Spleen (tissue), 11 donors: ENCODE results near the gene DUSP10. TPM values are rescaled to one million over a fixed set of nuclear protein-coding genes. Genes with fewer than 3 reads are reported as not detected.

Experiments
- DNase-seq: peaks from one replicate; pipeline ENCODE4 v3.0.0-alpha.2; 2020
- H3K27ac ChIP-seq, 8 donors: fragments of 200-600 bp; sonication (generic) in 7 of 8; 1 replicate in 4 of 8; 2 replicates in 4 of 8; pipeline versions ENCODE4 v1.5.0 to v1.8.0; 2016 to 2021; ENCODE audit warnings: inconsistent platforms in 4 of 8, mild to moderate bottlenecking in 4 of 8, moderate library complexity in 1 of 8
- H3K27me3 ChIP-seq, 7 donors: fragments of 200-600 bp; sonication (generic) in 6 of 7; replicated peaks in 1 of 7; 1 replicate in 4 of 7; 2 replicates in 3 of 7; pipeline versions ENCODE4 v1.5.0 to v1.8.0; 2016 to 2021; ENCODE audit warnings: inconsistent platforms in 3 of 7, mild to moderate bottlenecking in 1 of 7
- H3K36me3 ChIP-seq, 6 donors: fragments of 200-600 bp; sonication (generic) in 5 of 6; 1 replicate in 4 of 6; 2 replicates in 2 of 6; pipeline versions ENCODE4 v1.5.0 to v1.8.0; 2016 to 2021; ENCODE audit warnings: inconsistent platforms in 2 of 6
- H3K4me1 ChIP-seq, 6 donors: fragments of 200-600 bp; sonication (generic) in 5 of 6; 1 replicate in 3 of 6; 2 replicates in 3 of 6; pipeline versions ENCODE4 v1.5.0 to v1.8.0; 2016 to 2021; ENCODE audit warnings: inconsistent platforms in 3 of 6
- H3K4me3 ChIP-seq, 8 donors: fragments of 200-600 bp; sonication (generic) in 7 of 8; 1 replicate in 4 of 8; 2 replicates in 4 of 8; pipeline versions ENCODE4 v1.5.0 to v1.8.0; 2016 to 2021; ENCODE audit warnings: inconsistent platforms in 4 of 8, mild to moderate bottlenecking in 4 of 8, moderate library complexity in 2 of 8
- H3K9me3 ChIP-seq, 8 donors: fragments of 200-600 bp; sonication (generic) in 7 of 8; 1 replicate in 4 of 8; 2 replicates in 4 of 8; pipeline versions ENCODE4 v1.5.0 to v1.8.0; 2016 to 2021; ENCODE audit warnings: inconsistent platforms in 4 of 8
- POLR2A ChIP-seq, 3 donors: fragments of 450-650 bp; IDR thresholded peaks; one replicate each; pipeline ENCODE4 v1.5.1; 2017; ENCODE audit warnings: antibody characterized with exemption in 3 of 3, mild to moderate bottlenecking in 1 of 3
- POLR2AphosphoS5 ChIP-seq, 3 donors: sonication (generic); formaldehyde crosslinking; IDR thresholded peaks; one replicate each; pipeline ENCODE4 v1.5.1; 2017; ENCODE audit warnings: antibody characterized with exemption in 3 of 3
- WGBS, 5 donors: extraction: QIAGEN DNeasy Blood & Tissue Kit in 3 of 5; methylation state at CpG; one replicate each; pipeline versions ENCODE4 v1.1.5 to v1.1.7; 2013 to 2018; 5-methylcytosine and 5-hydroxymethylcytosine counted together
- intact Hi-C: fragments of 100-400 bp; cut with DNase I; formaldehyde crosslinking; loops from one replicate; pipeline ENCODE4 v1.15.0; 2023; ENCODE audit warnings: low total_unique reads
- polyA plus RNA-seq, 3 donors: library from polyadenylated mRNA; stranded (reverse); fragments of 200-250 nt; gene quantifications; one replicate each; pipeline ENCODE4 v1.2.1, GENCODE V29; 2013
- total RNA-seq, 7 donors: library from RNA; depleted of rRNA in 3 of 7; stranded (reverse); fragments of >200 nt in 3 of 7; fragmentation: NEBNext Ultra II Directional in 4 of 7; extraction: Animal tissue kit (Norgen Biotek cat#: 25700) in 4 of 7; gene quantifications; one replicate each; pipeline versions ENCODE4 v1.1.0 to v1.2.1, GENCODE V29; 2016 to 2021
- TF ChIP-seq, protein P1 (sequence below), 11 experiments: fragments of 200-600 bp in 7 of 11; fragments of 450-650 bp in 4 of 11; sonication (generic) in 4 of 11; IDR thresholded peaks in 8 of 11; conservative IDR thresholded peaks in 3 of 11; 1 replicate in 7 of 11; 2 replicates in 4 of 11; pipeline versions ENCODE4 v1.4.0 to v1.8.0; 2016 to 2021; ENCODE audit warnings: antibody characterized with exemption in 11 of 11, inconsistent platforms in 4 of 11, mild to moderate bottlenecking in 1 of 11
- donor health status: healthy with polysubstance abuse.
- donor health status: DM: no; HTN: no; CAD: no; lungs with moderate emphysema.
- donor health status: DM: no; HTN: no; CAD: no.
- donor health status: Bipolar disorder and iron deficiency.
- donor health status: healthy.
- donor health status: DM: no; HTN: no; CAD: no.
- donor health status: DM: yes; HTN: yes; CAD: no.

DUSP10 gene
- total and polyA plus RNA-seq, 10 donors: 3.4 to 11.9 (median 7.4) TPM

DNA sequence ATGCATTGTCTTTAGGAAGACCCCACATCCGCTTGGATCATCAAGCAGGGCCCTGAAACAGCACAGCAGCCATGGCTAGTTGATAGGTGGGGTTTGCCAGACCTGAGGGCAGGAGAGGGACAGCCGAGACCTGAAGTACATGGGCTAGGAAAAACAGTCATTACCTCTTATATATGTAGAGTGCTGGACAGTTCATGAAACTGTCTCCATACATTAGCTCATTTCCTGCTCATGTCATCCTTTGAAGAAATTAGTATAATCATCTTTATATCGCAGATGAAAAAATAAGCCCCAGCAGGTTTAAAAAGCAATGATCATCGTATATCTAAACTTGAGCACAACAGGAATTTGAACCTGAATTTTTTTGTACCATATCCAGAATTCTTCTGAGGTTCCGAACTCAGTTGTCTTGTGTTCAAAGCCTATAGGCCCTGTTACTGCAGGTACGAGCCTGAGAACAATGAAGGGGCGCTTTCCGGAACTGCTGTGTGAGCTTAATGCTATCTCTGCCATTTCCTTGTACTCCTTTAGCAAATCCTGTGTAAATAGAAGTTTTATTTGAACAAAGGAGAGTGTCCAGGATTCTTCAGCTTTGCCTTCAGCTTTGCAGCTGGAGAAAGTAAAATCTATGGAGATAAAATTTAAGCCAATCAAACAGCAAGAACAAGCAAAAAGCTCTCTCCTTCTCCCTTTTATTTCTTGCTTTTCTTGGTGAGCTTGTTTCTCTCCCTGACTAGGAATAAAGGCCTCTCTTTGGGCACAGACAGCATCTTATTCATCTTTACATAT lies 32.4 kb upstream of the DUSP10 start:
- TF ChIP-seq POLR2A (IDR thresholded peaks at IDR 0.05): no peak
- TF ChIP-seq, protein P1, sequence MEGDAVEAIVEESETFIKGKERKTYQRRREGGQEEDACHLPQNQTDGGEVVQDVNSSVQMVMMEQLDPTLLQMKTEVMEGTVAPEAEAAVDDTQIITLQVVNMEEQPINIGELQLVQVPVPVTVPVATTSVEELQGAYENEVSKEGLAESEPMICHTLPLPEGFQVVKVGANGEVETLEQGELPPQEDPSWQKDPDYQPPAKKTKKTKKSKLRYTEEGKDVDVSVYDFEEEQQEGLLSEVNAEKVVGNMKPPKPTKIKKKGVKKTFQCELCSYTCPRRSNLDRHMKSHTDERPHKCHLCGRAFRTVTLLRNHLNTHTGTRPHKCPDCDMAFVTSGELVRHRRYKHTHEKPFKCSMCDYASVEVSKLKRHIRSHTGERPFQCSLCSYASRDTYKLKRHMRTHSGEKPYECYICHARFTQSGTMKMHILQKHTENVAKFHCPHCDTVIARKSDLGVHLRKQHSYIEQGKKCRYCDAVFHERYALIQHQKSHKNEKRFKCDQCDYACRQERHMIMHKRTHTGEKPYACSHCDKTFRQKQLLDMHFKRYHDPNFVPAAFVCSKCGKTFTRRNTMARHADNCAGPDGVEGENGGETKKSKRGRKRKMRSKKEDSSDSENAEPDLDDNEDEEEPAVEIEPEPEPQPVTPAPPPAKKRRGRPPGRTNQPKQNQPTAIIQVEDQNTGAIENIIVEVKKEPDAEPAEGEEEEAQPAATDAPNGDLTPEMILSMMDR (IDR thresholded peaks at IDR 0.05 in 8 of 11, conservative IDR thresholded peaks at IDR 0.05 in 3 of 11): no peak
- TF ChIP-seq POLR2AphosphoS5 (IDR thresholded peaks at IDR 0.05): no peak
- WGBS, 5 donors: 82 to 87% (median 83%) methylated on average over 8 of the region's 8 CpGs

DNA sequence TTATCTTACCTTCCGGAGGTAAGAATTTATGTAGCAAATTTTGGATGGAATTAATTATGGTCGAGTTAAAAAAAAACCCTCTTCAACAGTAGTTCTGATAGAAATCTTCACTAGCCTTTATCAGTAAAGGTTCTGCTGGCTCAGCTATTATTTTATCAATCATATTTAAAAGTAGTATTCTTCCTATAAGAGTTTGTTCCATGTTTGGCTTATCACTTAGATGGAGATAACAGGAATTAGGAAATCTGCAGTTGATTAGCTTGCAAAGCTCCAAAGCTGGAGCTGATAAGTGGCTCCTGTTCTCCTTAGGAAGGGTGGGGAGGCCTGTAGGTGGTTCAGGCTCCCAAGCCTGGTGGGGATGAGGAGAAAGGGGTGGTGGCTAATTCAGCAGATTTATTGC lies 31.5 kb upstream of the DUSP10 start:
- 43 to 83% (median 68%) methylated on average over 2 of the region's 2 CpGs for WGBS, 5 donors

More for the DNA sequence above, 32.4 kb upstream of the DUSP10 start:
- intact Hi-C loops: no loop called here
- Histone ChIP-seq H3K27me3 (no peaks in the 10 kb centered on the region), H3K36me3 (no peaks in the 10 kb centered on the region), H3K4me3 (no peak overlapping the region), H3K4me1 (peaks cover 25 to 47% (median 34%) of the 10 kb centered on the region in 6 donors), H3K9me3 (no peaks in the 10 kb centered on the region), H3K27ac (peak overlapping the region in 3 of 8 donors; percentile 14 to 53 (median 29))
- no peak for DNase-seq

DNA sequence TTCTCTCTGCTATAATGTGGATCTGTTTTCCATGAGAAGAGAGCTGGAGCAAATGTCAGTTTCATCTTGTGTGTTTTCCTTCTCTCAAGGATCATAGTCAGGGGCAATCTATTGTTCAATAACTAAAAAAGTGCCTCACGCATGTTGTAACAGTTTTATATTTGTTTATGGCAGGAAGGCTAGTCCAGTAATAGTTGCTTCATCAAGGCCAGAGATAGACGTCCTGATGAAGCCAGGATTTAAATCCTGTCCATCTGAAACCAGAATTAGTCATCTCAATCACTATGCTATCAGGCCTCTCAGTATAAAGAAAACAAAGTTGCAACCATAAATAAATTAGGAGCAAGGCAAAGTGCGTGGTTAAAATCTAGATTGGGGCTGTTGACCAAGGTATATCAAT lies 30.2 kb upstream of the DUSP10 start:
- no peaks in the 10 kb centered on the region for H3K36me3 ChIP-seq
- peaks cover 6 to 35% (median 13%) of the 10 kb centered on the region in 6 donors for H3K4me1 ChIP-seq
- WGBS, 5 donors: 55 to 74% (median 66%) methylated on average over 3 of the region's 3 CpGs
- intact Hi-C loops: no loop called here
- TF ChIP-seq POLR2AphosphoS5 (IDR thresholded peaks at IDR 0.05): no peak
- TF ChIP-seq, protein P1 (IDR thresholded peaks at IDR 0.05 in 8 of 11, conservative IDR thresholded peaks at IDR 0.05 in 3 of 11): no peak
- no peak for TF ChIP-seq POLR2A (IDR thresholded peaks at IDR 0.05)
- peak overlapping the region in 5 of 8 donors; percentile 13 to 73 (median 51) for H3K27ac ChIP-seq
- H3K27me3 ChIP-seq: no peaks in the 10 kb centered on the region
- no peak overlapping the region for H3K4me3 ChIP-seq
- H3K9me3 ChIP-seq: no peaks in the 10 kb centered on the region
- DNase-seq: no peak

More for the DNA sequence above, 31.5 kb upstream of the DUSP10 start:
- H3K27ac ChIP-seq: peak overlapping the region in 3 of 8 donors; percentile 14 to 53 (median 29)
- peaks cover 17 to 47% (median 25%) of the 10 kb centered on the region in 6 donors for H3K4me1 ChIP-seq
- H3K4me3 ChIP-seq: no peak overlapping the region
- H3K36me3 ChIP-seq: no peaks in the 10 kb centered on the region
- TF ChIP-seq, protein P1 (IDR thresholded peaks at IDR 0.05 in 8 of 11, conservative IDR thresholded peaks at IDR 0.05 in 3 of 11): no peak
- TF ChIP-seq POLR2A (IDR thresholded peaks at IDR 0.05) (no peak), POLR2AphosphoS5 (IDR thresholded peaks at IDR 0.05) (no peak)
- intact Hi-C loops: no loop called here
- H3K27me3 ChIP-seq: no peaks in the 10 kb centered on the region
- no peaks in the 10 kb centered on the region for H3K9me3 ChIP-seq
- no peak for DNase-seq

DNA sequence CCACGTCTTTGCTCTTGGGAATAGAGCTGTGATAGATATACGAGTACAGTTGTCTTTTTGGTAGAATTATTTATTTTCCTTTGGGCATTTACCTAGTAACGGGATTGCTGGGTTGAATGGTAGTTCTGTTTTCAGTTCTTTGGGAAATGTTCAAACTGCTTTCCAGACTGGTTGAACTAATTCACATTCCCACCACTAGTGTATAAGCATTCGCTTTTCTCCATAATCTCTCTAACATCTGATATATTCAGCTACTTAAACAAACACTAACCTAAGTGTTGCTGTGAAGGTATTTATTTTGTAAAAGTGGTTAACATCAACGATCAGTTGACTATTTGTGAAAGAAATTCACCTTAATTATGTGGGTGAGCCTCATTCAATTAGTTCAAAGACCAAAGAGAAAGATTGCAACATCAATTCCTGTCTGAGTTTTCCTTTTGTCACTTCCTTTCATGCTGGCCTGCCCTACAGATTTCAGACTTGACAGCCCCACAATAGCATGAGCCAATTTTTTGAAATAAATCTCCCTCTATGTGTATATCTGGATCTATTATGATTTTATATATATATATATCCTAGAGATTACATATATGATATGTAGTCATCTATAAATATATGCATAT lies 26.7 kb upstream of the DUSP10 start:
- Histone ChIP-seq H3K9me3 (no peaks in the 10 kb centered on the region), H3K36me3 (no peaks in the 10 kb centered on the region), H3K4me3 (no peak overlapping the region), H3K27ac (no peak overlapping the region), H3K4me1 (peaks cover 0 to 10% (median 0%) of the 10 kb centered on the region in 6 donors), H3K27me3 (no peaks in the 10 kb centered on the region)
- TF ChIP-seq POLR2A (IDR thresholded peaks at IDR 0.05) (no peak), POLR2AphosphoS5 (IDR thresholded peaks at IDR 0.05) (no peak)
- TF ChIP-seq, protein P1 (IDR thresholded peaks at IDR 0.05 in 8 of 11, conservative IDR thresholded peaks at IDR 0.05 in 3 of 11): no peak
- 77 to 78% (median 78%) methylated on average over 5 of the region's 5 CpGs for WGBS, 5 donors
- intact Hi-C loops: no loop called here
- DNase-seq: no peak
